Thoracic aorta (tissue), 2 donors: ENCODE data around the gene NUTM1. TPM values are rescaled to one million over a fixed set of nuclear protein-coding genes. Genes with fewer than 3 reads are reported as not detected.
A peak's percentile ranks its signal among the peaks of the same experiment; 100 is the strongest.

Experiments used
- ATAC-seq: fragments of 150-250 bp; one replicate; pipeline ENCODE4 v1.8.0; 2017; ENCODE audit warnings: low read depth; ENCODE audit not compliant: insufficient number of reproducible peaks, low FRiP score
- DNase-seq: peaks from one replicate; pipeline ENCODE4 v3.0.0-alpha.2; 2020; ENCODE audit warnings: low spot score
- H3K27ac ChIP-seq, 2 donors: fragments of 200-600 bp; sonication (generic); 1 replicate in 1 of 2; 2 replicates in 1 of 2; pipeline ENCODE4 v1.5.1; 2016; ENCODE audit warnings: mild to moderate bottlenecking in 2 of 2, moderate library complexity in 2 of 2
- H3K27me3 ChIP-seq: fragments of 200-600 bp; sonication (generic); replicated peaks from 2 replicates; pipeline ENCODE4 v1.6.0; 2016; ENCODE audit warnings: mild to moderate bottlenecking; ENCODE audit not compliant: insufficient read depth
- H3K36me3 ChIP-seq: fragments of 200-600 bp; sonication (generic); one replicate; pipeline ENCODE4 v1.5.1; 2016
- H3K4me1 ChIP-seq, 2 donors: fragments of 200-600 bp; sonication (generic); 1 replicate in 1 of 2; 2 replicates in 1 of 2; pipeline versions ENCODE4 v1.5.1 to v1.6.0; 2016; ENCODE audit warnings: low read depth in 2 of 2, mild to moderate bottlenecking in 1 of 2; ENCODE audit not compliant: control insufficient read depth in 1 of 2
- H3K4me3 ChIP-seq: fragments of 200-600 bp; sonication (generic); 2 replicates; pipeline ENCODE4 v1.5.1; 2016; ENCODE audit warnings: mild to moderate bottlenecking
- H3K9me3 ChIP-seq: fragments of 200-600 bp; sonication (generic); 2 replicates; pipeline ENCODE4 v1.5.1; 2016
- total RNA-seq, 2 donors: library from RNA; depleted of rRNA; stranded (reverse); fragments of >200 nt; gene quantifications; one replicate each; pipeline versions ENCODE4 v1.1.0 to v1.2.3, GENCODE V29; 2016
- TF ChIP-seq, protein P1 (sequence below): fragments of 200-600 bp; sonication (generic); IDR thresholded peaks from one replicate; pipeline ENCODE4 v1.5.1; 2019; ENCODE audit warnings: antibody characterized with exemption

Gene NUTM1
- total RNA-seq, 2 donors from 2014 or later, result not detected

DNA sequence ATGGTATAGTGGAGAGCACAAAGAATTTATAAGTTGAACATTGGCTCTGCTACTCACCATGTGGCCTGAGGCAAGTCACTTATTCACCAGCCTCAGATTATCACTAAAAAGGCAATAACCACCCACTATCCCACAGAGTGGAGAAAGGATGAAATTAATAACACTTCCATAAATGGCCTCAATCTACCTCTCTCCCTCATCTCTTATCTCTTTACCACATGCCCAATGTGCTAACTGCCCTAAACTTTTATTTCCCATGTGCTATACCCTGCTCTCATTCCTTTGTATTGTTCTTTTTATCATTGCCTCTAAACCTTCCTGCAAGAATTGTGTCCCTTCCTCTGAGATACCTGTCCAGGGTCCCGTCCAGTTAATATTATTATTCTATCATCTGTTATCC is 31.6 kb upstream of the NUTM1 start:
- H3K4me1 ChIP-seq, result peaks cover 10 to 30% of the 10 kb centered on the region in 2 donors
- TF ChIP-seq, protein P1, sequence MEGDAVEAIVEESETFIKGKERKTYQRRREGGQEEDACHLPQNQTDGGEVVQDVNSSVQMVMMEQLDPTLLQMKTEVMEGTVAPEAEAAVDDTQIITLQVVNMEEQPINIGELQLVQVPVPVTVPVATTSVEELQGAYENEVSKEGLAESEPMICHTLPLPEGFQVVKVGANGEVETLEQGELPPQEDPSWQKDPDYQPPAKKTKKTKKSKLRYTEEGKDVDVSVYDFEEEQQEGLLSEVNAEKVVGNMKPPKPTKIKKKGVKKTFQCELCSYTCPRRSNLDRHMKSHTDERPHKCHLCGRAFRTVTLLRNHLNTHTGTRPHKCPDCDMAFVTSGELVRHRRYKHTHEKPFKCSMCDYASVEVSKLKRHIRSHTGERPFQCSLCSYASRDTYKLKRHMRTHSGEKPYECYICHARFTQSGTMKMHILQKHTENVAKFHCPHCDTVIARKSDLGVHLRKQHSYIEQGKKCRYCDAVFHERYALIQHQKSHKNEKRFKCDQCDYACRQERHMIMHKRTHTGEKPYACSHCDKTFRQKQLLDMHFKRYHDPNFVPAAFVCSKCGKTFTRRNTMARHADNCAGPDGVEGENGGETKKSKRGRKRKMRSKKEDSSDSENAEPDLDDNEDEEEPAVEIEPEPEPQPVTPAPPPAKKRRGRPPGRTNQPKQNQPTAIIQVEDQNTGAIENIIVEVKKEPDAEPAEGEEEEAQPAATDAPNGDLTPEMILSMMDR, result no peak
- no peaks in the 10 kb centered on the region for H3K9me3 ChIP-seq

DNA sequence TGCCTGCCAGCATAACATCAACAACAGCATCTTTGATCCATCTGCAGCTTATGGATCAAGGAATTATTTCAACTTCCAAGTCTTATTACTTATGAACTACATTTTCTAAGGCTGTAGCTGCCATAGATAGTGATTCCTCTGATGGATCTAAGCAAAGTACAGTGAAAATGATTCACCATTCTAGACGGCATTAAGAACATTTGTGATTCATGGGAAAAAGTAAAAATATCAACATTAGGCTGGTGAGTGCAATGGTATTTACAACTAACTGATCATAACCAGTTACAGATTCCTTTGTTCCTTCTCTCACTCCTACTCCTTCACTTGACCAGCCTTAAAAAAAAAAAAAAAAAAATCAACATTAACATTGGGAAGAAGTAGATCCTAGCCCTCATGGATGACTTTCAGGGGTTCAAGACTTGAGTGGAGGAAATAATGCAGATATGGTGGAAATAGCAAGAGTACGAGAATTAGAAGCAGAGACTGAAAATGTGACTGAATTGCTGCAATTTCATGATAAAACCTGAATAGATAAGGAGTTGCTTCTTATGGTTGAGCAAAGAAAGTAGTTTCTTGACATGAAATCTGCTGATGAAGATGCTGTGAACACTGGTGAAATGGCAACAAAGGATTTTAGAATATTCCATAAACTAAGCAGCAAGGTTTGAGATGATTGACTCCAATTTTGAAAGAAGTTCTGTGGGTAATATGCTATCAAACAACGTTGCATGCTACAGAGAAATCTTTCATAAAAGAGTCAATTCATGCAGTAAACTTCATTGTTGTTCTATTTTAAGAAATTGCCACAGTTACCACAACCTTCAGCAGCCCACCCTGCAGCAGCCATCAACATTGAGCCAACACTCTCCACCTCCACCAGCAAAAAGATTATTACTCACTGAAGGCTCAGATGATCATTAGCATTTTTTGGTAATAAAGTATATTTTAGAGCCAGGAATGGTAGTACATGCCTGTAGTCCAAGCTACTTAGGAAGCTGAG is 28.3 kb upstream of the NUTM1 start:
- H3K4me1 ChIP-seq, result peaks cover 19 to 34% of the 10 kb centered on the region in 2 donors
- DNase-seq, result no peak
- H3K9me3 ChIP-seq, result no peaks in the 10 kb centered on the region
- TF ChIP-seq, protein P1, result no peak
- no peaks in the 10 kb centered on the region for H3K36me3 ChIP-seq
- no peak overlapping the region for H3K27ac ChIP-seq
- no peak overlapping the region for H3K4me3 ChIP-seq
- ATAC-seq, result no peak
- H3K27me3 ChIP-seq, result no peaks in the 10 kb centered on the region

More for the DNA sequence above, 31.6 kb upstream of the NUTM1 start:
- no peak for ATAC-seq
- Histone ChIP-seq H3K4me3 (no peak overlapping the region), H3K27me3 (no peaks in the 10 kb centered on the region), H3K36me3 (no peaks in the 10 kb centered on the region), H3K27ac (no peak overlapping the region)
- DNase-seq, result no peak

DNA sequence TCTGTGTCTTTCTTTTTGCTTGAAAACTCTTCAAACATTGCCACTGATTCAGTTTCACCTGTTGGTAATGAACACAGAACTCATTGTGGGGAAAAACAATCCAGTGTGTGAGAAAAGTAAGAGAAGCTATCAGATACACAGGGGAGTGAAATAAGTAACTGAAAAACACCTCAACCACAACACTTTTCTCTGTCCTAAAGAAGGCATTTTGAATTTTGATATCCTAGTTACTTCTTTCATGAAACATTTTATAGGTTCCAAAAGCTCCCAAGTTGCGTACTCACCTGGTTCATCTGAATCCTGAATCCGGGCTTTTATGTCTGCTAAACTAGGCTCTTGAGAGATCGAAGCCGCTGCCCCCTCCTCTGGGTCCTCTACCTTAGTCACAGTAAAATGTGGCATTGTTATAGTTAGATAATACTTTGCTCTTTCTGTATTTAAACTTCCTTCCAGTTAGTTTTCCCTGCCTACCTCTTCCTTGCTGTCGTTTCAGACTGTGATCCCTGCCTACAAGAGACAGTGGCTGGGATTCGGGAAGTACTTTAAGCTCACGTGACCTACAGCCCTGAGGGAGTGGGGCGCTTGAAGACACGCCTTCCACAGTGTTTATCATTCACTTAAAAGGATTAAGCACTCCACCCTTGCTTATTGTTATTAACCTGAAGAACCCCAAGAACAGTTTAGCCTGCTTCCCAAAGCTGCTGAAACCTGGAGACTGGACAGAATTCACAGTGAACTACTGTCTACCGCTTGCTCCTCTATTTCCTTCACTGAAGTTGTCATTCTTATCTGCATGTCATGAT is 24.6 kb upstream of the NUTM1 start:
- DNase-seq, result no peak
- Histone ChIP-seq H3K27ac (peak overlapping the region; percentile 58 to 88), H3K27me3 (no peaks in the 10 kb centered on the region), H3K4me1 (peaks cover 19 to 34% of the 10 kb centered on the region in 2 donors), H3K36me3 (no peaks in the 10 kb centered on the region), H3K4me3 (peak overlapping the region; percentile 81), H3K9me3 (no peaks in the 10 kb centered on the region)
- TF ChIP-seq, protein P1, result no peak
- peak; percentile 40 for ATAC-seq

DNA sequence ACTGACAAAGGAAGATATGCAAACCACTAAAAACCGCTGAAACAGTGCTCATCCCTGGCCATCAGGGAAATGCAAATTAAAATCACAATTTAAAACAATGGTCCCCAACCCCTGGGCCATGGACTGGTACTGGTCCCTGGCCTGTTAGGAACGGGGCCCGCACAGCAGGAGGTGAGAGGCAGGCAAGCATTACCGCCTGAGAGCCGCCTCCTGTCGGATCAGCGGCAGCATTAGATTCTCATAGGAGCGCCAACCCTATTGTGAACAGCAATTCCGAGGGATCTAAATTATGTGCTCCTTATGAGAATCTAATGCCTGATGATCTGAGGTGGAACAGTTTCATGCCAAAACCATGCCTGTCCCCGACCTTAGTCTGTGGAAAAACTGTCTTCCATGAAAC is 19.9 kb upstream of the NUTM1 start:
- Histone ChIP-seq H3K36me3 (no peaks in the 10 kb centered on the region), H3K27me3 (no peaks in the 10 kb centered on the region), H3K9me3 (no peaks in the 10 kb centered on the region), H3K4me1 (peaks cover 9 to 33% of the 10 kb centered on the region in 2 donors), H3K27ac (no peak overlapping the region), H3K4me3 (no peak overlapping the region)
- ATAC-seq (no peak), DNase-seq (no peak)
- TF ChIP-seq, protein P1, result no peak

DNA sequence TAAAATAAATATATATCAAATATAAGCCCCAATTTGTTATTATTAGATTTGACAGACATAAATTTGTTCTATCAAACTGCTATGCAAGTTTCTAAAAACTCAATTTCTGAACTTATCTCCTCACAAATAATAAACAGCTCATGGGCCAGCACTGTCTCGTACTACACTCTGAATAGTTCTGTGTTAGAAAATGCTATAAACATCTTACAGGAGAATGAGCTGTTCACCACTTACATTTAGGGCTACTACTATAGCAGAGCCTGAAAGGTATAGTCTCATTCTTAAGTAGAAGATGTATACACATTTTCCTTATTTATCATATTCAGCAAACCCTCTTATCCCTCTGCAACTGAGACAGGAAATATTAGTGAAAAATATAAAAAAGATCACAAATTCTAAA is 18.2 kb upstream of the NUTM1 start:
- H3K4me3 ChIP-seq, result no peak overlapping the region
- H3K36me3 ChIP-seq, result no peaks in the 10 kb centered on the region
- no peak for ATAC-seq
- no peaks in the 10 kb centered on the region for H3K9me3 ChIP-seq
- peaks cover 13 to 37% of the 10 kb centered on the region in 2 donors for H3K4me1 ChIP-seq
- TF ChIP-seq, protein P1, result no peak
- no peak for DNase-seq
- H3K27me3 ChIP-seq, result no peaks in the 10 kb centered on the region
- peak overlapping the region in 1 of 2 donors; percentile 52 for H3K27ac ChIP-seq
